WI38 (cell line): ENCODE measurements around the gene CNFN.

Experiments used
- H3K4me3 ChIP-seq: 2 replicates; pipeline ENCODE4 v1.5.1; 2011; ENCODE audit warnings: low read depth, mild to moderate bottlenecking, control low read depth, low read length
- CTCF ChIP-seq: IDR thresholded peaks from 2 replicates; pipeline ENCODE4 v1.5.1; 2012; ENCODE audit warnings: low read depth, mild to moderate bottlenecking, control low read depth, low read length

Gene CNFN

GRCh38 chr19:42366673-42367072 is 23.4 kb downstream of the CNFN start:
- no peak for TF ChIP-seq CTCF
- H3K4me3 ChIP-seq, result no peak overlapping the region

DNA sequence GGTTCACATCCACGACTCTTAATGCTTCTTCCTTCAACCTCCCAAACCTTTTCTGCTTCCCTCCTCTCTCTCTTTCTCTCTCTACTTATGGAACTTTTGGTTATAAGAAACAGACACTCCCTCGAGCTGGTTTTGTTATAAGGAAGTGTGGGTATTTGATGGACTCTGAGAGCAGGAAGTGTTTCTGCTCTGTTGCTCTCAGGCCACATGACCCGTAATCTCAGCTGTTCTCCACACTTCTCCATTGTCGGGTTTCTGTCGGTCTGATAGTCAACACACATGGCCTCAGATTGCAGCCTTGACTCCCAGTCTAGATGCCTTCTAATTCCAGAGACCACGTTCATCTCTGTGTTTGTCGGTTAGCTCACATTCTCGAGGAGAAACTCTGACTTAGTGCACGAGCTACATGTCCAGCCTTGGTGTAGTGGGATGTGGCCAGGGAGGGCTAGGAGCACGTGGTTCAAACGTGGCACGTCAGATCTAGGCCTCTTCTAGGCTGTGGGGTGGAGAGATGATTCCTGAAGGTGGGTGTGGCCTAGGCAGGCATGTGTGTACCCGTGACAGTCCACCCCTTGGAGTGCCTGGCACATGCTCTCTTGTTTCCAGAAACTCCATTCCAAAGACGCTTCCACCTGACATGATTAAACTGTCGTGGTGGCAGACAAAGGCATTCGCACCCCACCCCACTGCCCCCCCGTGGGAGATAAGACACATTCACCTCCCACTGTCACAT is 26.3 kb downstream of the CNFN start:
- TF ChIP-seq CTCF, result no peak
- H3K4me3 ChIP-seq, result no peak overlapping the region

GRCh38 chr19:42362891-42363440 is 27.1 kb downstream of the CNFN start:
- TF ChIP-seq CTCF, result no peak
- H3K4me3 ChIP-seq, result no peak overlapping the region

DNA sequence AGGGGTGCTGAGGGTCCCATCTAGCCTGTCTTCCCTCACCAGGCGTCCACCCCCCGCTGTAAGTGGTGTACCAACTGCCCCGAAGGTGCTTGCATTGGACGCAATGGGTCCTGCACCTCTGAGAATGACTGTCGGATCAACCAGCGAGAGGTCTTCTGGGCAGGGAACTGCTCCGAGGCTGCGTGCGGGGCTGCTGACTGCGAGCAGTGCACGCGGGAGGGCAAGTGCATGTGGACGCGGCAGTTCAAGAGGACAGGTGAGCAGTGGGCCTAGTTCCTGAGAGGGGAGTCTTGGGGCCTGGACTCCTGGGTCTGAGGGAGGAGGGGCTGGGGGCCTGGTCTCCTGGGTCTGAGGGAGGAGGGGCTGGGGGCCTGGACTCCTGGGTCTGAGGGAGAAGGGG is 27.8 kb downstream of the CNFN start:
- no peak overlapping the region for H3K4me3 ChIP-seq
- no peak for TF ChIP-seq CTCF

- no peak overlapping the region for H3K4me3 ChIP-seq
- TF ChIP-seq CTCF, result no peak
Observed at GRCh38 chr19:42361545-42361910, 28.6 kb downstream of the CNFN start.

GRCh38 chr19:42360787-42361544 is 29.1 kb downstream of the CNFN start:
- H3K4me3 ChIP-seq, result no peak overlapping the region
- TF ChIP-seq CTCF, result no peak

- H3K4me3 ChIP-seq, result no peak overlapping the region
- TF ChIP-seq CTCF, result no peak
Observed at GRCh38 chr19:42357290-42357689, 32.8 kb downstream of the CNFN start.
